ENCODE data around the gene TPRG1L.

The TPRG1L gene

DNA sequence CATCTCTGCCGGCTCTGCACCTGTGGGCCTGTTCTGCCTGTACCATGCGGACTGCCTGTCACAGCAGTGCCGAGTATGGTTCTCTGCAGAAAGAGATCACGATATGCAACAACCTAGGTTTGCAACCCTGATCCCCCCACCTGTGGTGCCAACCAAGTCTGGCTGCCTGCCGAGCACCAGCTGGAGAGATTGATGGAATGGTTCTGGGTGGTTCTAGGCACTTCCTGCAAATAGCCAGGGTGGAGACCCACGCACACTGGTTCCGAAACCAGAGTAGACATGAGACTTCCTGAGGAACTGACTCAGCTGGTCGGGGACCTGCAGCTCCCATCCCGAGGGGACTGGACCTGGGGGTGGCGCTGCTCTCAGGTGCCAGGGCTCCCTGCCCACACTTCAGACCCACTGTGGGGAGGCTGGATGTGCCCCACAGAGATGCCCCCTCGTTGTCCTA lies 5.4 kb downstream of the TPRG1L start:
- no peak for DNase-seq (ENCODE audit: low read depth)

DNA sequence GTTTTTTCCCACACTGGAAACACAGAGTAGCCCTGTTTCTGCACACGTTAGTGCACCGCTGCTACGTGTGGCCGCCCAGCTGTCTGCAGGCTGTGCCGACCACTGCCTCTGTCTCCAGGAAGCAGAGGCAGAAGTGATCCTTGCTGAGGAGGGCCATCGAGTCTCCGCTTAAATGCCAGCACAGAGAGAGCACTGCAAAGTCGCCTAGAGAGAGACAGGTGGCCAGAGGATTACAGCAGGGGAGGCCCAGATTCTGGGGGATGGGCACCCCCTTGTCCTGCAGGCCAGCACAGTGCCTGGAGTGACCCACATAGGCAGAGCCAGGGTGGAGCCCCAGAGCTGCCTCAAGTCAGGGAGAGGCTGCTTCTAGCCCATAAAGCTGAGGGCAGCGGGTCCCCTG lies 6.1 kb downstream of the TPRG1L start:
- no peak for DNase-seq (ENCODE audit: low read depth)

GRCh38 chr1:3631320-3632260 lies 6.8 kb downstream of the TPRG1L start:
- DNase-seq (ENCODE audit: low read depth), result no peak

- DNase-seq (ENCODE audit: low read depth), result no peak
Measured at GRCh38 chr1:3632298-3632697, 7.5 kb downstream of the TPRG1L start.

- no peak for DNase-seq (ENCODE audit: low read depth)
Measured at GRCh38 chr1:3632716-3633343, 8.0 kb downstream of the TPRG1L start.

GRCh38 chr1:3633344-3634058 lies 8.7 kb downstream of the TPRG1L start:
- DNase-seq (ENCODE audit: low read depth), result no peak

- DNase-seq (ENCODE audit: low read depth), result no peak
Measured at GRCh38 chr1:3634059-3634800, 9.4 kb downstream of the TPRG1L start.

GRCh38 chr1:3636080-3636479 lies 11.3 kb downstream of the TPRG1L start:
- DNase-seq (ENCODE audit: low read depth), result no peak

DNA sequence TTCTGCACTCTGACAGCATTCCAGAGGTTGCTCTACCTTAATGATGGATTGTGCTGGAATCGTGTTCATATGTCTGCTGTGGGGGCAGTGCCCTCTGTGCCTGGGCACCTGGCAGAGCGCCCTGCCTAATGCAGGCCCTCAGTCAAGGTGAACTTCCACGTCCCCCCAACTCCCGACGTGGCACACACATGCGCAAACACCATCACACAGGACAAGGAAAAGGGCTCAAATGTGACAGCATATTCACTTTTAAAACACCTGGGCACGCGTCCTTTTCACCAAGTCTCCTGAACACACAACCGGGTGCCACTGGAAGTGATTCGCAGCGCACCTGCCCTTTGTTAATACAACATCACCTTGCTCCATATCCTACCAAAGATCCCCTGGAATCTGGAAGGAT lies 11.7 kb downstream of the TPRG1L start:
- no peak for DNase-seq (ENCODE audit: low read depth)

GRCh38 chr1:3638027-3638426 lies 13.2 kb downstream of the TPRG1L start:
- no peak for DNase-seq (ENCODE audit: low read depth)

DNA sequence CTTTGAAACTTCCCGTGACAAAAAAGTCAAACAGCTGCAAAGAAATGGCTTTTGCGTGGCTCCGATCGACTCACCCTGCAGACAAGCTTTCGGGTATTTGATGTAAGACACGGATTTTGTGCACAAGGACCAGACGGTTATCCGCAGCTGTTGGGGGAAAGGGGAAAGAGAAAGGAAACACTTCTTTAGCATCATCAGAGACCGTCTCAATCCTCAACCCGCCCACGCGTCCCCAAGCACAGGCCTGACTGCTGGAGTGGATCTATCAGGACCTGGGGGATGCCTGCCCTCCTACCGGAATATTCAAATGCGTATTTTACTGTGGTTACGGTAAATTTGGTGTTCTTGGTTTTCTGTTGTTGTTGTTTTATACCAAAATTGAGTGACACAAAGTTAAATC lies 13.9 kb downstream of the TPRG1L start:
- DNase-seq (ENCODE audit: low read depth), result no peak

GRCh38 chr1:3639397-3639911 lies 14.6 kb downstream of the TPRG1L start:
- no peak for DNase-seq (ENCODE audit: low read depth)

- DNase-seq (ENCODE audit: low read depth), result no peak
Measured at GRCh38 chr1:3640121-3640837, 15.5 kb downstream of the TPRG1L start.

DNA sequence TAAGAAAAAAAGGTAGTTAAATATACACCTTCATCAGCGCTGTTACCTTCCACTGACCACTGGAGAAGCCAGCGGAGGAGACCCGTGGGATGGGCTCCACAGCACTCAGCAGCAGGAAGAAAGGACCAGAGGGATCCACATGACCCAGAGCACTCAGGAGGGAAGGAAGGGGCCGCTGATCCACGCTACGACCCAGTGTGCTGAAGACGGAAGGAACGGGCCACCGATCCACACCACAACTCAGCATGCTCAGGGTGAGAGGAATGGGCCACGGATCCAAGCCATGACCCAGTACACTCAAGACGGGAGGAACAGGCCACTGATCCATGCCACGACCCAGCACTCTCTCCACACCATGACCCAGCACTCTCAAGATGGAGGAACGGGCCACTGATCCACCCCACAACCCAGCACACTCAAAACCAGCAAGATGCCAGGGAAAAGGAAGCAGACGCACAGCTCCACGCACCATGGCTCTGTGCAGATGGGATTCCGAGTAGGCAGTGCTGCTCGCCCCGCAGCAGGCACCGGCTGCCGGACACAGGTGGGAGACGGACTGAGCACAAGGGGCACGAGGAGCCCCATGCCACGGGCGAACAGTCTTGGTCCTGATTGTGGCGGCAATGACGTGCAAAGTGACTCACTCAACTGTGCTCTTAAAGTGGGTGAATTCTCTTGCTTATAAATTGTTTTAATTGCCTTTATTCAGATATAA lies 16.4 kb downstream of the TPRG1L start:
- DNase-seq (ENCODE audit: low read depth), result no peak

GRCh38 chr1:3641816-3642215 lies 17.0 kb downstream of the TPRG1L start:
- DNase-seq (ENCODE audit: low read depth), result no peak

DNA sequence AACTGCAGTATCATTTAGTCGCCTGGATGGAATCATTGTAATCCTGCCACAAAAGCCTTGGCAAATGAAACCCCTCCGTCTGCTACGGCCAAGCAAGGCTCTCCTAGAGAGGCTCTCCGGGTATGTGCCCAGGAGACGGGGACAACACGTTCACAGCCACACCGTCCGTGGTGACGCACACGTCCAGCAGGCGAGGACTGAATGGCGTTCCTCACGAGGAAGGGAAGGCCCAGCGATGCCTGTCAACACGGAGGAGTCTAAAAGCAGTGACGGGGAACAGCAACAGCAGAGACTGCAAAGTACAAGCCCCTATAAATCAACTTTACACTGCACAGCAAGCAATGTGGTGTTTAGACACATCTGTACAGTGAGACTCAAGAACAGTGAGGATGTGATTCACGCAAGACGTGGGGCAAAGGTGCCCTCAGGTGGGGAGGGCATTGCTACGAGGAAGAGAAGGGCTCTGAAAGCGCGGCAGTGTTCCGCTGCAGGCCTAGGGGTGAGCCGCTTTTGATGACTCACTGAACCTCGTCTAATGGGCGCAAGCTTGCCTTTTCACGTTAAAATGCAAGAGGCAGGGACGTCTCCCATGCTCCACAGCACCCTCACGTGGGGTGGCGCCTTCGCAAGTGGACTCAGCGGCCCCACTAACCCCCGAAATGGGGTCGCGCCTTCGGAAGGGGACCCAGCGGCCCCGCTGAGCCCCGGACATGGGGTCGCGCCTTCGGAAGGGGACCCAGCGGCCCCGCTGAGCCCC lies 18.3 kb downstream of the TPRG1L start:
- DNase-seq (ENCODE audit: low read depth), result no peak

- DNase-seq (ENCODE audit: low read depth), result no peak
Measured at GRCh38 chr1:3644273-3644672, 19.5 kb downstream of the TPRG1L start.

- DNase-seq (ENCODE audit: low read depth), result no peak
Measured at GRCh38 chr1:3645247-3645646, 20.4 kb downstream of the TPRG1L start.

DNA sequence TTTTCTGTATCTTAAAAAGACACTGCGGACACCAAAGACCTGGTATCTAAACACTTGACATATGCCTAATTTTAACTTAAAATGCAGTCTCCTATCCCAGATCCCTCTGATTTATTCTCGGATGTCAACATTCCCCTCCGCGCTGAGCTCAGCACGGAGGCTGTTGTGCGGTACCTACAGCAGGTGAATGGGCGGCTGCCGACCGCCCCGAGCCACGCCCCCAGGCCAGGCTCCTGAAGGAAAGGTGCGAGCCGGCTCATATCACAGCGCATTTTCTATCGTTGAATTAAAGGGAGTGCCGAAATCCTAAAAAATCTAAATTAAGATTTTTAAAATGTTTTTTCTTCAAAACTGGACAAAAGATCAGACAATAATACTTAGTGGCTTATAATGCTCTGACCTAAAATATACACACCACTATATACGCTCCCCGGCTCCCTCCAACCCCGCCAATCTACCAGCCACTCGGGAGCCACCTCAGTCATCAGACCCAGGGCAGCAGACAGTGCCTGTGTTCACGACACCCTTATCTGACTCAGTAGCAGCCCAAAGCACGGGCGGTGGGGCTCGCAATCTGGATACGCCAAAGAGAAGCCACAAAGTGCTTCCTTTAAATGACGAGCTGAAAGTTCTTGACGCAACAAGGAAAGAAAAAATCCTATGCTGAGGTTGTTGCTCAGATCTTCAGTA lies 21.0 kb downstream of the TPRG1L start:
- DNase-seq (ENCODE audit: low read depth), result no peak

All from stimulated activated CD8-positive, alpha-beta memory T cell treated with anti-CD3 and anti-CD28 coated beads, Interleukin-15, amount 100 ng/mL, for 24 hours (primary cell).